ENCODE measurements around the gene NAA15.
"Not testable (repeated sequence)": the region's sequence is repeated elsewhere in the genome, so short reads cannot be mapped to it uniquely, and the experiment has no call there.

NAA15 gene

GRCh38 chr4:139297001-139297410 lies 4.3 kb upstream of the NAA15 start:
- DNase-seq (ENCODE audit: low spot score) = no peak

GRCh38 chr4:139299536-139299935 lies 1.8 kb upstream of the NAA15 start:
- DNase-seq (ENCODE audit: low spot score) = no peak

- no peak for DNase-seq (ENCODE audit: low spot score)
Measured at GRCh38 chr4:139300431-139301112, 733 bp upstream of the NAA15 start.

GRCh38 chr4:139301821-139302611 lies 711 bp downstream of the NAA15 start, which contains the start of gene NDUFC1:
TSS of gene NDUFC1 (minus strand) at chr4:139302477. CDS start at chr4:139295798, 6,679 bp downstream.
- DNase-seq (ENCODE audit: low spot score) = peak; percentile 54

GRCh38 chr4:139304920-139305319 lies 3.6 kb downstream of the NAA15 start:
- no peak for DNase-seq (ENCODE audit: low spot score)

- DNase-seq (ENCODE audit: low spot score) = no peak
Measured at GRCh38 chr4:139311909-139312308, 10.6 kb downstream of the NAA15 start.

GRCh38 chr4:139312552-139313332 lies 11.4 kb downstream of the NAA15 start:
- DNase-seq (ENCODE audit: low spot score) = no peak

GRCh38 chr4:139313414-139313813 lies 12.1 kb downstream of the NAA15 start:
- not testable (repeated sequence) for DNase-seq (ENCODE audit: low spot score)

GRCh38 chr4:139314047-139314800 lies 12.9 kb downstream of the NAA15 start:
- no peak for DNase-seq (ENCODE audit: low spot score)

GRCh38 chr4:139315221-139315675 lies 13.9 kb downstream of the NAA15 start:
- DNase-seq (ENCODE audit: low spot score) = no peak

GRCh38 chr4:139316733-139317132 lies 15.4 kb downstream of the NAA15 start:
- no peak for DNase-seq (ENCODE audit: low spot score)

- no peak for DNase-seq (ENCODE audit: low spot score)
Measured at GRCh38 chr4:139317635-139318034, 16.3 kb downstream of the NAA15 start.

GRCh38 chr4:139319571-139319970 lies 18.3 kb downstream of the NAA15 start:
- no peak for DNase-seq (ENCODE audit: low spot score)

- not testable (repeated sequence) for DNase-seq (ENCODE audit: low spot score)
Measured at GRCh38 chr4:139322070-139322469, 20.8 kb downstream of the NAA15 start.

GRCh38 chr4:139322541-139322940 lies 21.2 kb downstream of the NAA15 start:
- not testable (repeated sequence) for DNase-seq (ENCODE audit: low spot score)

GRCh38 chr4:139324620-139325019 lies 23.3 kb downstream of the NAA15 start:
- DNase-seq (ENCODE audit: low spot score) = no peak

GRCh38 chr4:139329665-139330200 lies 28.4 kb downstream of the NAA15 start:
- DNase-seq (ENCODE audit: low spot score) = no peak

GRCh38 chr4:139330283-139330682 lies 29.0 kb downstream of the NAA15 start:
- DNase-seq (ENCODE audit: low spot score) = no peak

- DNase-seq (ENCODE audit: low spot score) = no peak
Measured at GRCh38 chr4:139331185-139331584, 29.9 kb downstream of the NAA15 start.

- DNase-seq (ENCODE audit: low spot score) = no peak
Measured at GRCh38 chr4:139333046-139333445, 31.7 kb downstream of the NAA15 start.

- no peak for DNase-seq (ENCODE audit: low spot score)
Measured at GRCh38 chr4:139337612-139338011, 36.3 kb downstream of the NAA15 start.
